Right cardiac atrium (tissue), 5 donors: ENCODE data around the gene TNRC6A. TPM values are rescaled to one million over a fixed set of nuclear protein-coding genes. Genes with fewer than 3 reads are reported as not detected.
A peak's percentile ranks its signal among the peaks of the same experiment; 100 is the strongest.

Source experiments
- ATAC-seq, 2 donors: fragments of 200-7000 bp; cut with Tn5 transposase; one replicate each; pipeline versions ENCODE4 v1.8.0 to v1.9.1; 2020; ENCODE audit warnings: moderate library complexity in 2 of 2, mild to moderate bottlenecking in 1 of 2
- DNase-seq, 3 donors: peaks; one replicate each; pipeline ENCODE4 v3.0.0-alpha.2; 2020
- H3K27ac ChIP-seq: one replicate; pipeline ENCODE4 v1.5.1; 2013; ENCODE audit warnings: mild to moderate bottlenecking, low read length, control low read depth, moderate library complexity
- H3K27me3 ChIP-seq: one replicate; pipeline ENCODE4 v1.6.1; 2013; ENCODE audit not compliant: control insufficient read depth, insufficient read depth
- H3K4me1 ChIP-seq: one replicate; pipeline ENCODE4 v1.6.1; 2013; ENCODE audit warnings: low read length; ENCODE audit not compliant: control insufficient read depth, insufficient read depth
- H3K4me3 ChIP-seq: one replicate; pipeline ENCODE4 v1.5.1; 2013; ENCODE audit warnings: low read length, control low read depth
- H3K9me3 ChIP-seq: one replicate; pipeline ENCODE4 v1.6.1; 2013; ENCODE audit warnings: low read length; ENCODE audit not compliant: control insufficient read depth
- WGBS: extraction: QIAGEN DNeasy Blood & Tissue Kit; methylation state at CpG from one replicate; pipeline ENCODE4 v1.1.7; 2013; 5-methylcytosine and 5-hydroxymethylcytosine counted together
- intact Hi-C, 4 donors: fragments of 100-400 bp; cut with DNase I; formaldehyde crosslinking; loops; one replicate each; pipeline versions ENCODE4 v1.11.0 to v1.14.0; 2022 to 2023
- polyA plus RNA-seq: library from polyadenylated mRNA; stranded (reverse); fragments of 200-250 nt; gene quantifications from one replicate; pipeline ENCODE4 v1.2.3, GENCODE V29; 2013
- total RNA-seq, 4 donors: library from RNA; stranded (reverse); fragmentation: NEBNext Ultra II Directional; extraction: Animal tissue kit (Norgen Biotek cat#: 25700); gene quantifications; one replicate each; pipeline ENCODE4 v1.2.1, GENCODE V29; 2021
- donor health status: healthy with polysubstance abuse.
- donor health status: DM: no; HTN: yes; CAD: no.
- donor health status: DM: no; HTN: no; CAD: no.
- donor health status: DM: no; HTN: yes; CAD: no; lungs with severe emphysema.
- donor health status: DM: yes; HTN: yes; CAD: no.

The TNRC6A gene
- total and polyA plus RNA-seq, 5 donors, result 17.6 to 41.2 (median 37.6) TPM

- Histone ChIP-seq H3K4me3 (no peak overlapping the region), H3K4me1 (peaks cover 4% of the 10 kb centered on the region), H3K9me3 (no peaks in the 10 kb centered on the region), H3K27me3 (no peaks in the 10 kb centered on the region), H3K27ac (no peak overlapping the region)
- intact Hi-C loops, result no loop called here
- WGBS, result 95% methylated on average over 18 of the region's 18 CpGs
- DNase-seq (no peak), ATAC-seq (no peak)
Observed at GRCh38 chr16:24728011-24728410, 1.4 kb upstream of the TNRC6A start.

- ATAC-seq, result no peak
- Histone ChIP-seq H3K9me3 (no peaks in the 10 kb centered on the region), H3K4me1 (peaks cover 6% of the 10 kb centered on the region), H3K27ac (peak overlapping the region; percentile 98), H3K4me3 (peak overlapping the region; percentile 94), H3K27me3 (no peaks in the 10 kb centered on the region)
- WGBS, result 8% methylated on average over 8 of the region's 8 CpGs
- intact Hi-C loops, result no loop called here
- no peak for DNase-seq
Observed at GRCh38 chr16:24728891-24729242, 584 bp upstream of the TNRC6A start.

- peak in 1 of 2 donors; percentile 22 for ATAC-seq
- DNase-seq, result peak; percentile 26 to 74 (median 69)
- Histone ChIP-seq H3K4me3 (peak overlapping the region; percentile 94), H3K9me3 (no peaks in the 10 kb centered on the region), H3K4me1 (peaks cover 6% of the 10 kb centered on the region), H3K27ac (peak overlapping the region; percentile 98), H3K27me3 (no peaks in the 10 kb centered on the region)
- under 1% methylated on average over 61 of the region's 61 CpGs for WGBS
- intact Hi-C loops, result no loop called here
Observed at GRCh38 chr16:24729951-24730815, 732 bp downstream of the TNRC6A start.

- peak overlapping the region; percentile 94 for H3K4me3 ChIP-seq
- 10% methylated on average over 6 of the region's 6 CpGs for WGBS
- H3K4me1 ChIP-seq, result peaks cover 7% of the 10 kb centered on the region
- no peaks in the 10 kb centered on the region for H3K9me3 ChIP-seq
- intact Hi-C loops, result no loop called here
- H3K27ac ChIP-seq, result peak overlapping the region; percentile 98
- no peak for ATAC-seq
- no peaks in the 10 kb centered on the region for H3K27me3 ChIP-seq
- DNase-seq, result no peak
Observed at GRCh38 chr16:24730914-24731313, 1.5 kb downstream of the TNRC6A start.

GRCh38 chr16:24731722-24732419, 2.4 kb downstream of the TNRC6A start:
- Histone ChIP-seq H3K9me3 (no peaks in the 10 kb centered on the region), H3K27me3 (no peaks in the 10 kb centered on the region), H3K4me1 (peaks cover 8% of the 10 kb centered on the region), H3K27ac (peak overlapping the region; percentile 25), H3K4me3 (peak overlapping the region; percentile 94)
- DNase-seq (peak; percentile 33 to 81 (median 66)), ATAC-seq (peak; percentile 47 to 48)
- WGBS, result 28% methylated on average over 8 of the region's 8 CpGs
- intact Hi-C loops, result no loop called here

- Histone ChIP-seq H3K4me3 (no peak overlapping the region), H3K27me3 (no peaks in the 10 kb centered on the region), H3K27ac (no peak overlapping the region), H3K9me3 (no peaks in the 10 kb centered on the region), H3K4me1 (peaks cover 13% of the 10 kb centered on the region)
- ATAC-seq (no peak), DNase-seq (no peak)
- intact Hi-C loops, result no loop called here
- WGBS, result 69% methylated on average over 1 of the region's 1 CpG
Observed at GRCh38 chr16:24734382-24734781, 4.9 kb downstream of the TNRC6A start.

- no peak for ATAC-seq
- H3K4me3 ChIP-seq, result no peak overlapping the region
- H3K9me3 ChIP-seq, result no peaks in the 10 kb centered on the region
- DNase-seq, result no peak
- no peaks in the 10 kb centered on the region for H3K27me3 ChIP-seq
- H3K4me1 ChIP-seq, result peaks cover 13% of the 10 kb centered on the region
- no peak overlapping the region for H3K27ac ChIP-seq
- 48% methylated on average over 5 of the region's 5 CpGs for WGBS
- intact Hi-C loops, result no loop called here
Observed at GRCh38 chr16:24736758-24737157, 7.3 kb downstream of the TNRC6A start.

GRCh38 chr16:24737391-24737871, 8.0 kb downstream of the TNRC6A start:
- H3K27ac ChIP-seq, result no peak overlapping the region
- no peaks in the 10 kb centered on the region for H3K27me3 ChIP-seq
- H3K4me3 ChIP-seq, result no peak overlapping the region
- intact Hi-C loops, result no loop called here
- H3K9me3 ChIP-seq, result no peaks in the 10 kb centered on the region
- peaks cover 15% of the 10 kb centered on the region for H3K4me1 ChIP-seq
- DNase-seq (no peak), ATAC-seq (peak; percentile 44 to 63)
- 10% methylated on average over 3 of the region's 3 CpGs for WGBS

- H3K4me3 ChIP-seq, result no peak overlapping the region
- no peaks in the 10 kb centered on the region for H3K27me3 ChIP-seq
- intact Hi-C loops, result no loop called here
- no peaks in the 10 kb centered on the region for H3K9me3 ChIP-seq
- peak overlapping the region; percentile 45 for H3K27ac ChIP-seq
- peaks cover 12% of the 10 kb centered on the region for H3K4me1 ChIP-seq
- WGBS, result 59% methylated on average over 5 of the region's 5 CpGs
- ATAC-seq (no peak), DNase-seq (no peak)
Observed at GRCh38 chr16:24737916-24738594, 8.6 kb downstream of the TNRC6A start.

- intact Hi-C loops, result no loop called here
- peaks cover 11% of the 10 kb centered on the region for H3K4me1 ChIP-seq
Observed at GRCh38 chr16:24738895-24739294, 9.4 kb downstream of the TNRC6A start.

GRCh38 chr16:24741862-24742261, 12.4 kb downstream of the TNRC6A start:
- 90% methylated on average over 4 of the region's 4 CpGs for WGBS
- no peak for DNase-seq
- H3K9me3 ChIP-seq, result no peaks in the 10 kb centered on the region

More at GRCh38 chr16:24738895-24739294, 9.4 kb downstream of the TNRC6A start:
- DNase-seq, result no peak
- H3K9me3 ChIP-seq, result no peaks in the 10 kb centered on the region
- H3K4me3 ChIP-seq, result no peak overlapping the region
- H3K27me3 ChIP-seq, result no peaks in the 10 kb centered on the region
- ATAC-seq, result no peak
- WGBS, result 84% methylated on average over 3 of the region's 3 CpGs
- no peak overlapping the region for H3K27ac ChIP-seq

More at GRCh38 chr16:24741862-24742261, 12.4 kb downstream of the TNRC6A start:
- intact Hi-C loops, result no loop called here
- no peak for ATAC-seq
- Histone ChIP-seq H3K4me1 (peaks cover 14% of the 10 kb centered on the region), H3K27me3 (no peaks in the 10 kb centered on the region), H3K4me3 (no peak overlapping the region), H3K27ac (no peak overlapping the region)
